ENCODE results near the gene ELMOD3. TPM values are rescaled to one million over a fixed set of nuclear protein-coding genes. Genes with fewer than 3 reads are reported as not detected.
A peak's percentile ranks its signal among the peaks of the same experiment; 100 is the strongest.

Gene ELMOD3
- total RNA-seq, 4 donors from 2014 or later: 13.3 to 37.8 (median 32.8) TPM

- intact Hi-C loops (cut with DNase I; ENCODE audit: low total_unique reads) (no loop called here), in situ Hi-C loops (cut with MboI; ENCODE audit: low pct_ligation_motif_present in 1 of 4, low pct_unique_long_range_greater_than_20kb in 1 of 4, low sequenced_read_pairs in 3 of 4) (no loop called here)
- WGBS, 2 donors (ENCODE audit: low coverage in 1 of 2): 88 to 93% methylated on average over 2 to 8 of the region's 8 CpGs
- no peaks in the 10 kb centered on the region for H3K27me3 ChIP-seq
- no peaks in the 10 kb centered on the region for H3K36me3 ChIP-seq
- H3K4me1 ChIP-seq: peaks cover 0 to 8% (median 2%) of the 10 kb centered on the region in 4 donors
- no peak for DNase-seq
- no peak overlapping the region for H3K4me3 ChIP-seq
- H3K9me3 ChIP-seq: peaks cover 0 to 4% of the 10 kb centered on the region in 2 donors
- H3K27ac ChIP-seq: no peak overlapping the region
- TF ChIP-seq EP300 (IDR thresholded peaks at IDR 0.05; ENCODE audit: low read depth) (no peak), CTCF (IDR thresholded peaks at IDR 0.05) (no peak), POLR2AphosphoS5 (IDR thresholded peaks at IDR 0.05) (no peak), POLR2A (IDR thresholded peaks at IDR 0.05) (no peak)
Measured at GRCh38 chr2:85401844-85402243, 47.3 kb downstream of the ELMOD3 start.

GRCh38 chr2:85405201-85406059 is 50.9 kb downstream of the ELMOD3 start:
- Histone ChIP-seq H3K4me1 (peaks cover 2 to 30% (median 21%) of the 10 kb centered on the region in 4 donors), H3K27ac (peak overlapping the region; percentile 38 to 58 (median 52)), H3K9me3 (peaks cover 0 to 4% of the 10 kb centered on the region in 2 donors), H3K36me3 (no peaks in the 10 kb centered on the region), H3K27me3 (no peaks in the 10 kb centered on the region), H3K4me3 (no peak overlapping the region)
- intact Hi-C loops (cut with DNase I; ENCODE audit: low total_unique reads): no loop called here
- WGBS, 2 donors (ENCODE audit: low coverage in 1 of 2): 75 to 79% methylated on average over 9 to 15 of the region's 15 CpGs
- in situ Hi-C loops (cut with MboI; ENCODE audit: low pct_ligation_motif_present in 1 of 4, low pct_unique_long_range_greater_than_20kb in 1 of 4, low sequenced_read_pairs in 3 of 4): no loop called here
- TF ChIP-seq EP300 (IDR thresholded peaks at IDR 0.05; ENCODE audit: low read depth): no peak
- TF ChIP-seq POLR2A (IDR thresholded peaks at IDR 0.05): no peak
- no peak for TF ChIP-seq CTCF (IDR thresholded peaks at IDR 0.05)
- DNase-seq: peak; percentile 63

- TF ChIP-seq POLR2AphosphoS5 (IDR thresholded peaks at IDR 0.05) (peak; percentile 46 to 66 (median 58)), POLR2A (IDR thresholded peaks at IDR 0.05) (peak; percentile 76), CTCF (IDR thresholded peaks at IDR 0.05) (no peak)
Measured at GRCh38 chr2:85409845-85410583, 55.4 kb downstream of the ELMOD3 start, which contains the start of gene CAPG. Gene CAPG (minus strand): TSS chr2:85410366. CDS start chr2:85402145, 8,221 bp downstream.

More at GRCh38 chr2:85409845-85410583, 55.4 kb downstream of the ELMOD3 start, which contains the start of gene CAPG:
- H3K27ac ChIP-seq: peak within 1 kb of the TSS; percentile 80 to 84 (median 81)
- peak within 1 kb of the TSS in 3 of 4 donors; percentile 7 to 41 (median 23) for H3K4me3 ChIP-seq
- in situ Hi-C loops (cut with MboI; ENCODE audit: low pct_ligation_motif_present in 1 of 4, low pct_unique_long_range_greater_than_20kb in 1 of 4, low sequenced_read_pairs in 3 of 4): no loop called here
- intact Hi-C loops (cut with DNase I; ENCODE audit: low total_unique reads): no loop called here
- peak; percentile 94 for DNase-seq
- WGBS, 2 donors (ENCODE audit: low coverage in 1 of 2): 28% methylated on average over 12 of the region's 12 CpGs; no CpG with 5 or more reads in 1 of the 2 donors
- no peaks in the 10 kb centered on the region for H3K27me3 ChIP-seq
- H3K4me1 ChIP-seq: peaks cover 4 to 58% (median 40%) of the 10 kb centered on the region in 4 donors
- no peaks in the 10 kb centered on the region for H3K36me3 ChIP-seq
- H3K9me3 ChIP-seq: no peaks in the 10 kb centered on the region
